CD14-positive monocyte (primary cell): ENCODE results near the gene CNNM4. TPM values are rescaled to one million over a fixed set of nuclear protein-coding genes. Genes with fewer than 3 reads are reported as not detected.
A peak's percentile ranks its signal among the peaks of the same experiment; 100 is the strongest.

Experiments used
- DNase-seq, 3 donors: peaks; one replicate each; pipeline ENCODE4 v3.0.0-alpha.2; 2011 to 2022
- H2AFZ ChIP-seq: 2 replicates; pipeline ENCODE4 v1.6.0; 2012; ENCODE audit warnings: mild to moderate bottlenecking, low read depth, low read length, inconsistent platforms; ENCODE audit not compliant: insufficient read depth, poor library complexity, severe bottlenecking
- H3K27ac ChIP-seq, 2 donors: 1 replicate in 1 of 2; 2 replicates in 1 of 2; pipeline ENCODE4 v1.5.1; 2012 to 2013; ENCODE audit warnings: low read length in 2 of 2, control low read depth in 1 of 2, inconsistent platforms in 1 of 2, low read depth in 1 of 2, mild to moderate bottlenecking in 1 of 2
- H3K27me3 ChIP-seq, 2 donors: one replicate each; pipeline versions ENCODE4 v1.6.0 to v1.6.1; 2011 to 2013; ENCODE audit warnings: low read length in 2 of 2; ENCODE audit not compliant: control insufficient read depth in 2 of 2, insufficient read depth in 2 of 2
- H3K36me3 ChIP-seq, 2 donors: replicated peaks in 1 of 2; 1 replicate in 1 of 2; 2 replicates in 1 of 2; pipeline versions ENCODE4 v1.5.1 to v1.6.1; 2012 to 2013; ENCODE audit warnings: low read length in 2 of 2, control low read depth in 1 of 2, inconsistent platforms in 1 of 2, mild to moderate bottlenecking in 1 of 2; ENCODE audit not compliant: insufficient read depth in 2 of 2, control insufficient read depth in 1 of 2
- H3K4me1 ChIP-seq, 2 donors: 1 replicate in 1 of 2; 2 replicates in 1 of 2; pipeline versions ENCODE4 v1.5.1 to v1.6.1; 2012 to 2013; ENCODE audit warnings: low read length in 2 of 2, control low read depth in 1 of 2, inconsistent platforms in 1 of 2, mild to moderate bottlenecking in 1 of 2, moderate library complexity in 1 of 2; ENCODE audit not compliant: insufficient read depth in 2 of 2, control insufficient read depth in 1 of 2
- H3K4me2 ChIP-seq: replicated peaks from 2 replicates; pipeline ENCODE3; 2012; ENCODE audit warnings: low read length, moderate library complexity, mild to moderate bottlenecking; ENCODE audit not compliant: poor library complexity, severe bottlenecking; ENCODE audit errors: extremely low read depth
- H3K4me3 ChIP-seq, 3 experiments: fragments of 200-600 bp in 1 of 3; sonication (generic) in 1 of 3; replicated peaks in 1 of 3; 1 replicate in 2 of 3; 2 replicates in 1 of 3; pipeline ENCODE4 v1.5.1; 2011 to 2013; ENCODE audit warnings: low read length in 3 of 3, mild to moderate bottlenecking in 3 of 3, control low read depth in 2 of 3, low read depth in 2 of 3, inconsistent platforms in 1 of 3, moderate library complexity in 1 of 3
- H3K79me2 ChIP-seq: 2 replicates; pipeline ENCODE4 v1.6.0; 2012; ENCODE audit warnings: mild to moderate bottlenecking, control low read depth, inconsistent platforms, low read length, moderate library complexity; ENCODE audit not compliant: insufficient read depth
- H3K9ac ChIP-seq: 2 replicates; pipeline ENCODE4 v1.6.0; 2017; ENCODE audit warnings: low read length, mild to moderate bottlenecking; ENCODE audit not compliant: insufficient read depth, poor library complexity, severe bottlenecking
- H3K9me3 ChIP-seq, 2 donors: replicated peaks in 1 of 2; 1 replicate in 1 of 2; 2 replicates in 1 of 2; pipeline versions ENCODE4 v1.5.1 to v1.6.1; 2012 to 2013; ENCODE audit warnings: low read length in 2 of 2, control low read depth in 1 of 2; ENCODE audit not compliant: control insufficient read depth in 1 of 2, insufficient read depth in 1 of 2
- H4K20me1 ChIP-seq: 2 replicates; pipeline ENCODE4 v1.6.0; 2012; ENCODE audit warnings: mild to moderate bottlenecking, low read length, control low read depth, moderate library complexity; ENCODE audit not compliant: insufficient read depth
- H3K27ac Mint-ChIP-seq, 7 donors: one replicate each; pipeline ENCODE4 v1.8.0; 2020; ENCODE audit warnings: mild to moderate bottlenecking in 7 of 7, mixed read lengths in 7 of 7, moderate library complexity in 6 of 7, inconsistent platforms in 2 of 7
- H3K27me3 Mint-ChIP-seq, 3 donors: one replicate each; pipeline ENCODE4 v1.8.0; 2021 to 2022; ENCODE audit warnings: low read depth in 3 of 3, mild to moderate bottlenecking in 3 of 3, mixed read lengths in 3 of 3, moderate library complexity in 3 of 3, inconsistent platforms in 1 of 3
- H3K36me3 Mint-ChIP-seq, 2 donors: one replicate each; pipeline ENCODE4 v1.8.0; 2020; ENCODE audit warnings: mixed read lengths in 2 of 2, inconsistent platforms in 1 of 2, mild to moderate bottlenecking in 1 of 2
- H3K4me1 Mint-ChIP-seq: one replicate; pipeline ENCODE4 v1.8.0; 2020; ENCODE audit warnings: mild to moderate bottlenecking, mixed read lengths
- H3K4me3 Mint-ChIP-seq, 2 donors: one replicate each; pipeline ENCODE4 v1.8.0; 2020; ENCODE audit warnings: mild to moderate bottlenecking in 2 of 2, mixed read lengths in 2 of 2, moderate library complexity in 1 of 2
- H3K9me3 Mint-ChIP-seq, 7 donors: one replicate each; pipeline ENCODE4 v1.8.0; 2020 to 2022; ENCODE audit warnings: mixed read lengths in 7 of 7, mild to moderate bottlenecking in 6 of 7, moderate library complexity in 6 of 7, inconsistent platforms in 2 of 7
- WGBS: methylation state at CpG from one replicate; pipeline ENCODE4 v1.1.5; 2013; ENCODE audit warnings: missing lambda C conversion rate; ENCODE audit not compliant: insufficient coverage; 5-methylcytosine and 5-hydroxymethylcytosine counted together
- intact Hi-C, 2 donors: fragments of 100-400 bp; cut with micrococcal nuclease; formaldehyde crosslinking; loops; one replicate each; pipeline versions ENCODE4 v1.15.0 to v1.15.1; 2023
- polyA plus RNA-seq, 3 donors: library from polyadenylated mRNA; depleted of rRNA in 1 of 3; unstranded in 2 of 3; stranded (reverse) in 1 of 3; fragments of 300-500 nt in 2 of 3; fragments of >200 nt in 1 of 3; fragmentation: Illumina TruSeq in 2 of 3; gene quantifications; 1 replicate in 2 of 3; 2 replicates in 1 of 3; pipeline ENCODE4 v1.2.3, GENCODE V29; 2012 to 2021
- TF ChIP-seq, protein P1 (sequence below): fragments of 200-600 bp; IDR thresholded peaks from one replicate; pipeline ENCODE4 v1.8.0; 2022; ENCODE audit warnings: antibody characterized with exemption, mild to moderate bottlenecking

The CNNM4 gene
- polyA plus RNA-seq, 3 donors = 2.3 to 8.3 (median 2.6) TPM

DNA sequence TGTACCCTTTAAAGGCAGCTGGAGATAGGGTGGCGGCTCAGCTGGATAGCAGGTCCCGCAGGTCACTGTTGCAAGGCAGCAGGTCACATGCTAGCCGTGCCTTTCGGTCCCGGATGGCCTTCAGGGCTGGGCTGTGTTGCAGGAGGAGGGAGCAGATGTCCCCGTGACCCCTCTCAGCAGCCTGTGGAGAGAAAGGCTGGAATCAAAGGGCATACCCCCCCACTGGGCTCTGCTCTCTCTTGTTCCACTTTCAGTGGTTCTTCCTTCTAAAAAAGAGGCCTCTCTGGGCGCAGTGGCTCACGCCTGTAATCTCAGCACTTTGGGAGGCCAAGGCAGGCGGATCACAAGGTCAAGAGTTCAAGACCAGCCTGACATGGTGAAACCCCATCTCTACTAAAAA, 87.6 kb downstream of the CNNM4 start:
- Histone ChIP-seq H4K20me1 (no peaks in the 10 kb centered on the region), H3K27me3 (no peaks in the 10 kb centered on the region), H3K4me2 (no peak overlapping the region), H3K4me3 (no peak overlapping the region), H3K9me3 (no peaks in the 10 kb centered on the region), H3K9ac (no peak overlapping the region), H3K4me1 (no peaks in the 10 kb centered on the region), H3K36me3 (peaks cover 29 to 58% of the 10 kb centered on the region in 2 donors), H3K79me2 (no peaks in the 10 kb centered on the region), H3K27ac (no peak overlapping the region), H2AFZ (no peak overlapping the region)
- Mint-ChIP-seq H3K36me3 (peaks cover 38 to 72% of the 10 kb centered on the region in 2 donors), H3K27me3 (peaks cover 1 to 2% (median 1%) of the 10 kb centered on the region in 3 donors), H3K27ac (peak overlapping the region in 1 of 7 donors; percentile 85), H3K4me1 (peaks cover 2% of the 10 kb centered on the region), H3K4me3 (no peak overlapping the region), H3K9me3 (peaks cover 0 to 2% (median 0%) of the 10 kb centered on the region in 7 donors)
- no peak for DNase-seq
- 95% methylated on average over 4 of the region's 9 CpGs for WGBS
- intact Hi-C loops = no loop called here
- TF ChIP-seq, protein P1, sequence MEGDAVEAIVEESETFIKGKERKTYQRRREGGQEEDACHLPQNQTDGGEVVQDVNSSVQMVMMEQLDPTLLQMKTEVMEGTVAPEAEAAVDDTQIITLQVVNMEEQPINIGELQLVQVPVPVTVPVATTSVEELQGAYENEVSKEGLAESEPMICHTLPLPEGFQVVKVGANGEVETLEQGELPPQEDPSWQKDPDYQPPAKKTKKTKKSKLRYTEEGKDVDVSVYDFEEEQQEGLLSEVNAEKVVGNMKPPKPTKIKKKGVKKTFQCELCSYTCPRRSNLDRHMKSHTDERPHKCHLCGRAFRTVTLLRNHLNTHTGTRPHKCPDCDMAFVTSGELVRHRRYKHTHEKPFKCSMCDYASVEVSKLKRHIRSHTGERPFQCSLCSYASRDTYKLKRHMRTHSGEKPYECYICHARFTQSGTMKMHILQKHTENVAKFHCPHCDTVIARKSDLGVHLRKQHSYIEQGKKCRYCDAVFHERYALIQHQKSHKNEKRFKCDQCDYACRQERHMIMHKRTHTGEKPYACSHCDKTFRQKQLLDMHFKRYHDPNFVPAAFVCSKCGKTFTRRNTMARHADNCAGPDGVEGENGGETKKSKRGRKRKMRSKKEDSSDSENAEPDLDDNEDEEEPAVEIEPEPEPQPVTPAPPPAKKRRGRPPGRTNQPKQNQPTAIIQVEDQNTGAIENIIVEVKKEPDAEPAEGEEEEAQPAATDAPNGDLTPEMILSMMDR = no peak

DNA sequence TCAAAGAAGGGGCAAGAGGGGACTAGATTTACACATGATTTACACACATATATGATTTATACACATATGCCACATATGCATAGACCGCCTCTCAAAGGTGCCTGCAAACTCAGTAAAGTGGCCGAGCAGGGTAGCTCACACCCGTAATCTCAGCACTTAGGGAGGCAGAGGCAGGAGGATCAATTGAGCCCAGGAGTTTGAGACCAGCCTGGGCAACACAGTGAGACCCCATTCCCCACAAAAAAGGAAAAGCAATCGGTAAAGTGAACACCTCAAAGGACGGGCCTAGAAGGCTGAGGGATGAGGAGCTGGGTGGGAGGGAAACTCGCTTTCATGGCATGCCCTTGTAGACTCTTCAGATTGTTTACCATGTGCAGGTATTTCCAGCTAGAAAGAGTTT, 92.0 kb downstream of the CNNM4 start:
- WGBS = 100% methylated on average over 5 of the region's 6 CpGs
- peaks cover 27 to 56% of the 10 kb centered on the region in 2 donors for H3K36me3 ChIP-seq
- Mint-ChIP-seq H3K36me3 (peaks cover 33 to 60% of the 10 kb centered on the region in 2 donors), H3K4me1 (peaks cover 15% of the 10 kb centered on the region), H3K27me3 (peaks cover 0 to 4% (median 4%) of the 10 kb centered on the region in 3 donors), H3K27ac (no peak overlapping the region), H3K4me3 (no peak overlapping the region), H3K9me3 (peaks cover 0 to 2% (median 0%) of the 10 kb centered on the region in 7 donors)
- H2AFZ ChIP-seq = no peak overlapping the region
- H3K9me3 ChIP-seq = no peaks in the 10 kb centered on the region
- TF ChIP-seq, protein P1 = no peak
- H3K79me2 ChIP-seq = peaks cover 17% of the 10 kb centered on the region
- H3K27me3 ChIP-seq = no peaks in the 10 kb centered on the region
- intact Hi-C loops = no loop called here
- H4K20me1 ChIP-seq = no peaks in the 10 kb centered on the region
- H3K4me3 ChIP-seq = no peak overlapping the region
- DNase-seq = no peak
- no peak overlapping the region for H3K9ac ChIP-seq
- H3K4me2 ChIP-seq = no peak overlapping the region
- no peak overlapping the region for H3K27ac ChIP-seq
- peaks cover 12 to 14% of the 10 kb centered on the region in 2 donors for H3K4me1 ChIP-seq
